Stimulated activated CD4-positive, alpha-beta T cell treated with anti-CD3 and anti-CD28 coated beads, TNF-alpha, amount 100 ng/mL, for 4 hours (primary cell): ENCODE results near the gene EDEM2.
A peak's percentile ranks its signal among the peaks of the same experiment; 100 is the strongest.
"Not testable (repeated sequence)": the region's sequence is repeated elsewhere in the genome, so short reads cannot be mapped to it uniquely, and the experiment has no call there.

Experiments used
- DNase-seq, 3 experiments: peaks; one replicate each; pipeline ENCODE4 v3.0.0-alpha.2; 2020; ENCODE audit warnings: low read depth in 3 of 3

EDEM2 gene

GRCh38 chr20:35129647-35130069, 17.5 kb downstream of the EDEM2 start:
- no peak for DNase-seq

DNA sequence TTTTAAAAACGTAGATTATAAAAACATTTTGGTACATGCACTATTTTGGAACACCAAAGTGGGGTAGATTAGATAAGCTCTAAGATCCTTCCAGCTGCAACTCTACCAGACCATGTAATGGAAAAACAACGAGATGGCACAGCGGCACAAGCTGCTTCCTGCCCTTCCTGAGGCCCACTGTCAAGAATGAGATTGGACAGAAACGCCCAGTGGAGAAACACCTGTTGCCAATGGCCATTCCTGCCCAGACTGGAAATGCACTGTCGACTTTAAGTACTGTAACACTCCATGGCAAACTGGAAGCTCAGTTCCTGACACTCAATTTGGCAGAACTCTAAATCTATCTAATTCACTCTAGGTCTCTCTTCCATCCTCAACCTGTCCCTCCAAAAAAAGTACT, 21.4 kb downstream of the EDEM2 start:
- DNase-seq = no peak

GRCh38 chr20:35122756-35123405, 24.3 kb downstream of the EDEM2 start:
- DNase-seq = no peak

GRCh38 chr20:35121186-35121585, 25.9 kb downstream of the EDEM2 start:
- no peak for DNase-seq

- DNase-seq = no peak
Measured at GRCh38 chr20:35120012-35120701, 27.0 kb downstream of the EDEM2 start.

DNA sequence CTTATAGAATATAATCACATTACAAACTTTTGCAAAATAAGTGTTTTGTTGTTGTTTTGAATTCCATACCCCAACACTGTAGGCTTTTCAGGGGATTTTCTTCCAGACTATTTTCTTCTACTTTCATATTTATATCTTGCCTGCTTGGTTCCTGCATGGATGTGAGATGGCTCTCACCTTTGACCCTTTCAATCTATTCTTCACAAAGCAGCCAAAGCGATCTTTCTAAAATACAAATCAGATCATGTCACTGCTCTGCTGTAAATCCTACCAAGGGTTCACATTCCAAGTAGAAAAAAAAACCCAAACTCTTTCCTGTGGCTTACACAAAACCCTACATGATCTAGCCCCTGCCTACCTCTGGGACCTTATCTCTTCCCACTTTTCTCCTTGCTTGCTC, 29.5 kb downstream of the EDEM2 start:
- DNase-seq = no peak

DNA sequence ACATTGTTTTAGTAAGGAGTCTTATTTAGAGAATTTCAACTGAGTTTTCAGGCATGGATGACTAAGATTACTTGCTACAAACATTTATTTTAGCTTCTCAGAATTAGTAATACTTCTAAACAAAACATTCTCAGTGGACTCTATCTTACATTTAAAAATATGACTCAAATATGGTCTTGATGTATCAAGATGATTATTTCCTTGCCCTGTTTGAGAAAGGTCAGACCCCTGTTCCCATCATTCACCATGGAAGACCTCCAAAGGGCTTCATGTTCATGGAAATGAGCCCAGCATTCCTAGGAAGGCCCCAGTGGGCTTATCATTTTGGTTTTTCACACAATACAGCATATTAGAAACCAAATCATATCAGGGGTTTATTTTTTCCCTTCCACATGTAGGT, 29.9 kb downstream of the EDEM2 start:
- DNase-seq = no peak

DNA sequence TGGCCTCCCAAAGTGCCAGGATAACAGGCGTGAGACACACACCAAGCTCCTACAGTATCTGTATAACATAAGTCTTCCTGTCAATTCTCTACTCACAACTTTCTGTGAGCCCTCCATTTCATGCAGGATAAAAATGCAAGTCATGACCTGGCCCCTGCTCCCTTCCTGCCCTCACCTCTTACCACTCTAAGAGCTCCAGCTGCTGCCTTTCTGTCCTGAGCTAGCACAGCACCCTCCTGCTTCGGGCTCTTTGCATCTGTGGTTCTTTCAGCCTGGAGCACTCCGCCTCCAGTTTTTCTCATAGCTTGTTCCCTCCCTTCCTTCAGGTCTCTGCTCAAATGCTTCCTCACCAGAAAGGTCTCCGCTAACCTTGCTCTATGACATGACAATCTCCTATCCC, 30.9 kb downstream of the EDEM2 start:
- DNase-seq = no peak

GRCh38 chr20:35115606-35116005, 31.5 kb downstream of the EDEM2 start:
- no peak for DNase-seq

DNA sequence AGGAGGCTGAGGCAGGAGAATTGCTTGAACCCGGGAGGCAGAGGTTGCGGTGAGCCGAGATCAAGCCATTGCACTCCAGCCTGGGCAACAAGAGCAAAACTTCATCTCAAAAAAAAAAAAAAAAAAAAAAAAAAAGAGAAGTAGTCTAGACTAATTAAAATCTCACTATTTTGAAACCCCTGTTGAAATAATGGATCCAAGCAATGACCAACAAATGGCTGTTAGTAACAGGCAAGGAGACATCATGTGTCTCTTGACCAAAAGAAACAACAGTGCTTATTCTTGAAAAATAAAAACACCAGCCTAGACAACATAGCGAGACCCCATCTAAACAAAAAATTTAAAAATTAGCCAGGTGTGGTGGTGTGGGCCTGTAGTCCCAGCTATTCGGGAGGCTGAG, 34.9 kb downstream of the EDEM2 start:
- not testable (repeated sequence) for DNase-seq

DNA sequence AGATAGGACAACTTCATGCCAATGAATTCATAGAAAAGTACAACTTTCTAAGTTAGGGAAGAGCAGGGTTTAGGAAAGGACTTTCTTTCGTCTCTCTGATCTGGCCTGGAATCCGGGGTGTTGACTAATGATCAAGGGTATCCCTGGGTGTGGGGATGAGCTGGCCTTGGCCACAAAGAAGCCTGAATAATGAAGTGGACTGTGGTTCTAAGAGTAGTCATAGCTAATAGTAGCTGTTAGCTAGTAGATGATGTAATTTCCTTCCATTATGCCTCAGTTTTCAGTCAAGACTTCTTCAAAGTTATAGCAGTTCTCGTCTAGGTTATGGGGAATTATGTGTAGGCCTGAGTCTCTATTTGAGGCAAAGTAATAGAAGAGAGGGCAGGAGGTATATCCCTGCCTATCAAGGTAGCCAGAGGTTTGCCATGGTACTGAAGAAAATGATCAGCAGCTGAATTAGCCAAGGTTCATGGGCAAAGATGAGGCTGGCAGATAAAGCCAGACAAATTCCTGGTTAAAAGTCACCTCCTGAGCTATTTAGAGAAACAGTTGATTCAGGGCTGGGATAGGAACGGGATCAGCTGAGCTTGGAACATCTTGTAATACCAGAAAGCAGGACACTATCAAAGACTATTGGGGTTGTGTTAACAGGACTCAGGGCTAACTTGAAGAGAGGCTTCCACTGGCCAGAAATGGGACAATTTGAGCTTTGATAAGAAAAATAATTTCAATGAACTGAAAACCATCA, 35.8 kb downstream of the EDEM2 start:
- no peak for DNase-seq

DNA sequence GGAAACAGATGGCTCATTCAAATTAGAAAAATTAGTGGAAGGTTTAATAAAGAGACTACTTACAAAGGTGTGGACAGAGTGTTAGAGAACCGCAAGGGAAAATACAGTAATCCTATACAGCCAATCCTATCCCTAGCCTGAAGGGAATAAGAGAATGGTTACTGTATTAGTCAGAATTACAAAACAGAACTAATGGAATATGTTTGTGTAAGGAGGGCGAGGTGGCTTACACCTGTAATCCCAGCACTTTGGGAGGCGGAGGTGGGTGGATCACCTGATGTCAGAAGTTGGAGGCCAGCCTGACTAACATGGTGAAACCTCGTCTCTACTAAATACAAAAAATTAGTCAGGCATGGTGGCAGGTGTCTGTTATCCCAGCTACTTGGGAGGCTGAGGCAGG, 38.2 kb downstream of the EDEM2 start:
- no peak for DNase-seq

DNA sequence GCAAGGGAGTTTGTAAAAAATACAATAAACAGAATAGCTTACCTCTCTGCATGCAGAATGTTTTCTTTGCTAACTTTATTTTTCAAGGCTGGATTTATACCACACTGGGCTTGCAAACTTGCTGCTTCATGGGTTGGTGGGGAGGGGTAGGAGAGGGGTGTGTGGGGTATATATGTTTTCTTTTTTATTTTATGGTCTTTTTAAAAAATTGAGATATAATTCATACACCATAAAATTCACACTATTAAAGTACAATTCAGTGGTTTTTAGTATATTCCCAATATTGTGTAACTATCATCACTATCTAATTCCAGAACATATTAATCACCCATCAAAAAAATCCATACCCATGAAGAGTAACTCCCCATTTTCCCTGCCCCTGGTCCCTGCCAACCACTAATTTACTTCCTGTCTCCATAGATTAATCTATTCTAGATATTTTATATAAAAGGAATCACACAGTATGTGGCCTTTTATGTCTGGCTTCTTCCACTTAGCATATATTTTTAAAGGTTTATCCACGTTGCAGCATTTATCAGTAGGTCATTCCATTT, 40.2 kb downstream of the EDEM2 start:
- DNase-seq = no peak

GRCh38 chr20:35104685-35105295, 42.3 kb downstream of the EDEM2 start:
- no peak for DNase-seq

DNA sequence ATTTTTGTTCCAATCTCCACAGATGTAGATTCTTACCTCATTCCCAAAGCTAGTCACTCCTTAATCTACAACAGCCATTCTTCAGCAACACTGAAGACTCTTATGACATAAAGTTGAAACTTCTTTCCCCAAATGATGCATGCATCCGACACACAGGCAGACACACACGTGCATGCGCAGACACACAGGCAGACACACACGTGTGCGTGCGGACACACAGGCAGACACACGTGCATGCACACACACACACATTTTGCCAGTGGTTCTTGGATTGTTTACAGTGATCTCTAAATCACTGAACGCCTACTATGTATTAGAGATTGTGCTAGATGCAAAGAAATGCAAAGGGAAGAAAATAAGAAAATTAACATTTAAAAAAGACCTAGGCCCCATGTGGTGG, 45.5 kb downstream of the EDEM2 start:
- DNase-seq = no peak

- peak in 1 of 3 experiments; percentile 21 for DNase-seq
Measured at GRCh38 chr20:35093267-35093884, 53.8 kb downstream of the EDEM2 start.

DNA sequence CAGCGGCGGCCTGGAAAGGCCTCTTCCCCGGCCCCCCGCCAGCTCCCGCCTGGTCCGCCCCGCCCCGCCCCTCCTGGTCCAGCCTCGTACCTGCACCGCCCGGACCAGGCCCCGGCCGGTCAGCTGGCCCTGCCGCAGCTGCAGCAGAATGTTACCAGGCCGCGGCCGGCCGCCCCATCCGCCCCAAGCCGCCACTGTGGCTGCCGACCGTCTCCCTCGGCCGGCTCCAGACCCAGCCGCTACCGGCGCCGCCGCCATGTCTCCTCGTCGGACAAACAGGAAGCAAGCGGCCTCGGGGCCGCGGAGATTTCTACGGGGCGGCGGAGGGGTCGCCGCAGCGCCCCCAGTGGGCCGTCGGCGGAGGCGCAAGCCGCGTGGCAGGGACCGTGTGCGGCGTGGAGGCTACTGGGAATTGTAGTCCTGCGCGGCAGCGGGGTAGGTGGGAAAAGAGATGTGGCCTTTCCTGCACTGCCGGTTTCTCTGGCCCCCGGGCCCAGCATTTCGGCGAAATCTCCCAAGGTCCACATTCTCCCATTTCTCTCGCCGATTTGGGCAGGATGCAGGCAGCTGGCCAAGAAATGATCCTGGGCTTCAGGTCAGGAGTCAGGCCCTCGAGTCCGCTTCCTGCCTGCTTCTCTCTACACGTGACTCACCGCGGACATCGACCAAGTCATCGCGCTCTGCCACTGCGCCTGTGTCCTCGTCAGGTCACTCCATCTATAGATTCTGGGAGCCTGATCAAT, 54.4 kb downstream of the EDEM2 start, which contains the start of gene TRPC4AP:
TSS of gene TRPC4AP (minus strand) at position 284 of the 743 bp plus-strand sequence. CDS start at position 258, 26 bp downstream.
- DNase-seq = peak; percentile 74 to 80 (median 79)

- DNase-seq = no peak
Measured at GRCh38 chr20:35091816-35092523, 55.2 kb downstream of the EDEM2 start.

GRCh38 chr20:35088231-35089145, 58.6 kb downstream of the EDEM2 start:
- DNase-seq = no peak
